KMS-11 (cell line): ENCODE data around the gene CDRT4.

Source experiments
- H2AFZ ChIP-seq: fragments of 200-600 bp; sonication (generic); 2 replicates; pipeline ENCODE4 v1.6.1; 2016; ENCODE audit warnings: antibody characterized with exemption, mixed run types, low read depth
- H3K27ac ChIP-seq: fragments of 200-600 bp; sonication (generic); 2 replicates; pipeline ENCODE4 v1.6.1; 2016; ENCODE audit warnings: mild to moderate bottlenecking, mixed run types
- H3K27me3 ChIP-seq: fragments of 200-600 bp; sonication (generic); 2 replicates; pipeline ENCODE4 v1.6.1; 2017; ENCODE audit warnings: mild to moderate bottlenecking, low read depth, mixed run types, moderate library complexity; ENCODE audit not compliant: insufficient read depth
- H3K36me3 ChIP-seq: fragments of 200-600 bp; sonication (generic); 2 replicates; pipeline ENCODE4 v1.6.1; 2017; ENCODE audit warnings: mild to moderate bottlenecking, mixed run types; ENCODE audit not compliant: insufficient read depth
- H3K4me1 ChIP-seq: fragments of 200-600 bp; sonication (generic); 2 replicates; pipeline ENCODE4 v1.6.1; 2016; ENCODE audit warnings: mild to moderate bottlenecking, low read depth, mixed run types; ENCODE audit not compliant: poor library complexity, severe bottlenecking
- H3K4me2 ChIP-seq: fragments of 200-600 bp; sonication (generic); 2 replicates; pipeline ENCODE4 v1.7.0; 2016; ENCODE audit warnings: mild to moderate bottlenecking, mixed run types
- H3K4me3 ChIP-seq: fragments of 200-600 bp; sonication (generic); IDR thresholded peaks from 2 replicates; pipeline ENCODE4 v1.6.1; 2017; ENCODE audit warnings: low read depth, low read length, mixed read lengths; ENCODE audit not compliant: insufficient read depth
- H3K79me2 ChIP-seq: fragments of 200-600 bp; sonication (generic); 2 replicates; pipeline ENCODE4 v1.6.1; 2016; ENCODE audit warnings: low read depth, mixed run types; ENCODE audit not compliant: insufficient read depth
- H3K9ac ChIP-seq: fragments of 200-600 bp; sonication (generic); 2 replicates; pipeline ENCODE4 v1.6.1; 2016; ENCODE audit warnings: mild to moderate bottlenecking, mixed run types
- H4K20me1 ChIP-seq: fragments of 200-600 bp; sonication (generic); 2 replicates; pipeline ENCODE4 v1.6.1; 2016; ENCODE audit warnings: mild to moderate bottlenecking, mixed run types; ENCODE audit not compliant: insufficient read depth
- TF ChIP-seq, protein P1 (sequence below): fragments of 200-600 bp; sonication (generic); conservative IDR thresholded peaks from 2 replicates; pipeline ENCODE4 v1.6.1; 2017; ENCODE audit warnings: low read depth, mild to moderate bottlenecking, antibody characterized with exemption, low read length, moderate library complexity, mixed read lengths

The CDRT4 gene

DNA sequence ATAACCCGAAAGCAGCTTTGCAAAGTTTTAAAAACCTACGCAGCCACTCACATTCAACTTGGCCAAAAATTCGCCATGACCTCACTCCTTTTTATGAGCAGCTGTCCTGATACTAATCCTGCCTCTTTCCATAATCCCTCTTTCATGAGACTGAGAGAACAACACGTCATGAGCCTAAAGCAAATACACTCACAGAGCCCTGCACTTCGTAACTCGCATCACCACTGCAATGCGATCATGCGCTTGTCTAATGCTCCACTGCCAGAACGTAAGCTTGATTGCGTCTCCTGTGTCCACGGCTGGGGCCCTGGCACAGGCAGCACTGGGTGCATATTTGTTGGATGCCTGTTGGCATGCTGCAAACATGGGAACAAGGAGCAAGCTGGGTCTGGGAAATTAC lies 36.2 kb downstream of the CDRT4 start:
- H3K27me3 ChIP-seq = no peaks in the 10 kb centered on the region
- H3K79me2 ChIP-seq = no peaks in the 10 kb centered on the region
- no peak overlapping the region for H2AFZ ChIP-seq
- no peaks in the 10 kb centered on the region for H4K20me1 ChIP-seq
- no peak overlapping the region for H3K9ac ChIP-seq
- no peaks in the 10 kb centered on the region for H3K36me3 ChIP-seq
- H3K4me1 ChIP-seq = no peaks in the 10 kb centered on the region
- H3K27ac ChIP-seq = no peak overlapping the region
- TF ChIP-seq, protein P1, sequence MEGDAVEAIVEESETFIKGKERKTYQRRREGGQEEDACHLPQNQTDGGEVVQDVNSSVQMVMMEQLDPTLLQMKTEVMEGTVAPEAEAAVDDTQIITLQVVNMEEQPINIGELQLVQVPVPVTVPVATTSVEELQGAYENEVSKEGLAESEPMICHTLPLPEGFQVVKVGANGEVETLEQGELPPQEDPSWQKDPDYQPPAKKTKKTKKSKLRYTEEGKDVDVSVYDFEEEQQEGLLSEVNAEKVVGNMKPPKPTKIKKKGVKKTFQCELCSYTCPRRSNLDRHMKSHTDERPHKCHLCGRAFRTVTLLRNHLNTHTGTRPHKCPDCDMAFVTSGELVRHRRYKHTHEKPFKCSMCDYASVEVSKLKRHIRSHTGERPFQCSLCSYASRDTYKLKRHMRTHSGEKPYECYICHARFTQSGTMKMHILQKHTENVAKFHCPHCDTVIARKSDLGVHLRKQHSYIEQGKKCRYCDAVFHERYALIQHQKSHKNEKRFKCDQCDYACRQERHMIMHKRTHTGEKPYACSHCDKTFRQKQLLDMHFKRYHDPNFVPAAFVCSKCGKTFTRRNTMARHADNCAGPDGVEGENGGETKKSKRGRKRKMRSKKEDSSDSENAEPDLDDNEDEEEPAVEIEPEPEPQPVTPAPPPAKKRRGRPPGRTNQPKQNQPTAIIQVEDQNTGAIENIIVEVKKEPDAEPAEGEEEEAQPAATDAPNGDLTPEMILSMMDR = no peak
- no peak overlapping the region for H3K4me2 ChIP-seq
- H3K4me3 ChIP-seq = no peak overlapping the region

DNA sequence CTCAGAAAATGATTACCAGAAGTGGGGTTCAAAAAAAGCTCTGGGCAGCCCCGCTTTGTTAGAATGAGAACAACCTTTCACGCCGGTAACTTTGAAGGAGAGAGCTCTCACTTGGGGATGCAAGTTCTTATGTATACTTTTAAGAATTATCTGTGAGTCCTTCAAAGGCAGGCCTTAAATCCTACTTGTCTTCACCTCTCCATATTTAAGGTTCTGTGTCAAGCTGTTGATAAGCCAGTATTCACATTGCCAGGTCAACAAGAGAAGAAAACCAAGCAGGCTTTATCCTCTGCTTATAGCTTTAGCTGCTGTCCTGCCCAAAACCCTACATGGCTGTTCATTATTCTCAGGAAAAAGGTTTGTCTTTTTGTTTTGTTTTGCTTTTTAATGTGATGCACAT lies 42.9 kb downstream of the CDRT4 start:
- H3K4me2 ChIP-seq = no peak overlapping the region
- H2AFZ ChIP-seq = no peak overlapping the region
- no peaks in the 10 kb centered on the region for H3K4me1 ChIP-seq
- H3K36me3 ChIP-seq = no peaks in the 10 kb centered on the region
- no peak overlapping the region for H3K27ac ChIP-seq
- no peak overlapping the region for H3K9ac ChIP-seq
- no peaks in the 10 kb centered on the region for H3K79me2 ChIP-seq
- TF ChIP-seq, protein P1 = no peak
- no peaks in the 10 kb centered on the region for H4K20me1 ChIP-seq
- no peak overlapping the region for H3K4me3 ChIP-seq
- H3K27me3 ChIP-seq = no peaks in the 10 kb centered on the region

DNA sequence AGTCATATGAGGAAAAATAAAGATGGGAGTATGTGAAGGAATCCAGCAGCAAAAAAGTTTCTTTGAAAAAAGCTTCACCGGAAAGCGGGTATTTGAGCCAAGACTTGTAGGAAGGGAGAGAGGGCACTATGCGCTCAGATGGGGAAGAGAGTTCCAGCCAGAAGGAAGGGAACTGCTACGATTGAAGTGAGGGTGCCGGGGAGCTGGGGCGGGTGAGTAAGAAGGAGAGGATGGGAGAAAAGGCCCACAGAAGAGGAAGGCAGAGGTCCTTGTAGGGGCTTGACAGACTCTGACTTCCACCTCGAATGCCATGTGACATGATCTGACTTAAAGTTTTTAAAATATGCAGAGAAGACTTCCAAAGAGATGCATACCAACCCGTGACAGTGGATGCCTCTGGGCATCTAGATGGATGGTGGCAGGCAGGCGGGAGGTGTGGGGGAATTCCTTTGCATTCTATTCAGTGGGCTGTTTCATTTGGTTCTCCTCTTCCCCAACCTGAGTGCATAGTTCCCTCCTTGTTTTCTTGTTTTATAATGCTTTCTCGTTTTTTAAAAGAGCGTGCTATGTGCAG lies 44.9 kb downstream of the CDRT4 start:
- Histone ChIP-seq H3K27ac (no peak overlapping the region), H3K9ac (no peak overlapping the region), H3K79me2 (no peaks in the 10 kb centered on the region), H3K4me2 (no peak overlapping the region), H4K20me1 (no peaks in the 10 kb centered on the region), H3K4me3 (no peak overlapping the region), H3K27me3 (no peaks in the 10 kb centered on the region), H3K36me3 (no peaks in the 10 kb centered on the region), H3K4me1 (no peaks in the 10 kb centered on the region), H2AFZ (no peak overlapping the region)
- TF ChIP-seq, protein P1 = no peak

DNA sequence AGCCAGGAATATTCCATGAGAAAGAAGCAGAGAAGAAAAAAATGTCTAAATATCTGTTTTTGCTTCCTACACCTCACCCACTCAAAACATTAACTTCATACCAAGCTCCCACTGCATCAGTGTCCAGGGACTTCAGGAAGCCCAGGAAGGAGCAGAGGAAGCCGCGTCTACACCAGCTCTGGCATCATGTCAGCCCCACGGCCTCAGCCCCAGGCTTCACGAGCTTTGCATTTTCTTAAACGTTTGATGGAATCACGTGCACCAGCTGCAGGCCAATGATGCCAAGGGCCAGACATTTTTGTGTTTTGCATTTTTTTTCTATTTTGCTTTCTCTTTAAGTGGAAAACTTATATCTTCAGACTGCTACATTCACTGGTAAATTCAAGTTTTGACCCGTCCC lies 48.6 kb downstream of the CDRT4 start:
- Histone ChIP-seq H4K20me1 (no peaks in the 10 kb centered on the region), H3K27ac (no peak overlapping the region), H3K9ac (no peak overlapping the region), H3K36me3 (no peaks in the 10 kb centered on the region), H3K4me2 (no peak overlapping the region), H3K4me3 (no peak overlapping the region), H2AFZ (no peak overlapping the region), H3K27me3 (no peaks in the 10 kb centered on the region), H3K79me2 (no peaks in the 10 kb centered on the region), H3K4me1 (no peaks in the 10 kb centered on the region)
- TF ChIP-seq, protein P1 = no peak
